Testis (tissue), 2 donors: Measurements from ENCODE around the gene FAM83D.

Experiments used
- POLR2A ChIP-seq: fragments of 450-650 bp; IDR thresholded peaks from one replicate; pipeline ENCODE4 v1.6.1; 2017; ENCODE audit warnings: antibody characterized with exemption, mild to moderate bottlenecking, moderate library complexity
- TF ChIP-seq, protein P1 (sequence below), 3 experiments: fragments of 450-650 bp in 2 of 3; fragments of 200-600 bp in 1 of 3; sonication (generic) in 1 of 3; IDR thresholded peaks; one replicate each; pipeline ENCODE4 v1.5.1; 2016 to 2019; ENCODE audit warnings: antibody characterized with exemption in 3 of 3, mild to moderate bottlenecking in 2 of 3, moderate library complexity in 1 of 3

DNA sequence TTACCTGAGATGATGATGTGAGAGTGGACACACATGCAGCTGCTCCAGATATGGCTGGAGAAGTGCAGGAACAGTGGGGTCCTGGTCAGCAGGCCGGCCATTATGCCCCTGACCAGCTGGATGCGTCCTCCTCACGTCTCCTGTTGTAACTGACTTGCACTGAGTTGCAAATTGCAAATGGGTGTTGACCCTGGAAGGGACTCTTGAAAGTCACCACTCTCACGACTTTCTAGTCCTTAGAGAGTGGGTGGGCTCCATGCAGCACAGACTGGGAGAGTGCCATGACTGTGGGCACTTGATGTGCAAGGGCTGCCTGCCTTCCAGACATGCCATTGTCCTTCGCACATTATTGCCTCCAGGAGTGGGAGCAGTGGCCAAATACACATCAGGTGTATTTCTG is 10.8 kb downstream of the FAM83D start:
- TF ChIP-seq POLR2A: no peak
- TF ChIP-seq, protein P1, sequence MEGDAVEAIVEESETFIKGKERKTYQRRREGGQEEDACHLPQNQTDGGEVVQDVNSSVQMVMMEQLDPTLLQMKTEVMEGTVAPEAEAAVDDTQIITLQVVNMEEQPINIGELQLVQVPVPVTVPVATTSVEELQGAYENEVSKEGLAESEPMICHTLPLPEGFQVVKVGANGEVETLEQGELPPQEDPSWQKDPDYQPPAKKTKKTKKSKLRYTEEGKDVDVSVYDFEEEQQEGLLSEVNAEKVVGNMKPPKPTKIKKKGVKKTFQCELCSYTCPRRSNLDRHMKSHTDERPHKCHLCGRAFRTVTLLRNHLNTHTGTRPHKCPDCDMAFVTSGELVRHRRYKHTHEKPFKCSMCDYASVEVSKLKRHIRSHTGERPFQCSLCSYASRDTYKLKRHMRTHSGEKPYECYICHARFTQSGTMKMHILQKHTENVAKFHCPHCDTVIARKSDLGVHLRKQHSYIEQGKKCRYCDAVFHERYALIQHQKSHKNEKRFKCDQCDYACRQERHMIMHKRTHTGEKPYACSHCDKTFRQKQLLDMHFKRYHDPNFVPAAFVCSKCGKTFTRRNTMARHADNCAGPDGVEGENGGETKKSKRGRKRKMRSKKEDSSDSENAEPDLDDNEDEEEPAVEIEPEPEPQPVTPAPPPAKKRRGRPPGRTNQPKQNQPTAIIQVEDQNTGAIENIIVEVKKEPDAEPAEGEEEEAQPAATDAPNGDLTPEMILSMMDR (IDR thresholded peaks at IDR 0.05): no peak
